ENCODE measurements around the gene SCGB1A1.

Gene SCGB1A1

GRCh38 chr11:62394825-62395538, 23.9 kb upstream of the SCGB1A1 start:
- H3K27ac Mint-ChIP-seq = no peak overlapping the region
- no peaks in the 10 kb centered on the region for H3K36me3 Mint-ChIP-seq (ENCODE audit: low read depth)
- DNase-seq = peak; percentile 80
- H3K27me3 Mint-ChIP-seq (ENCODE audit: low read depth, poor library complexity) = peaks cover 12% of the 10 kb centered on the region
- H3K4me1 Mint-ChIP-seq = peaks cover 46% of the 10 kb centered on the region
- TF ChIP-seq CTCF (IDR thresholded peaks at IDR 0.05) = peak; percentile 73
- H3K4me3 Mint-ChIP-seq = peak overlapping the region; percentile 75
- no peaks in the 10 kb centered on the region for H3K9me3 Mint-ChIP-seq

GRCh38 chr11:62395885-62396551, 22.8 kb upstream of the SCGB1A1 start:
- Mint-ChIP-seq H3K27me3 (ENCODE audit: low read depth, poor library complexity) (peaks cover 12% of the 10 kb centered on the region), H3K36me3 (ENCODE audit: low read depth) (no peaks in the 10 kb centered on the region), H3K4me3 (no peak overlapping the region), H3K27ac (no peak overlapping the region), H3K9me3 (no peaks in the 10 kb centered on the region), H3K4me1 (peaks cover 55% of the 10 kb centered on the region)
- DNase-seq = no peak
- no peak for TF ChIP-seq CTCF (IDR thresholded peaks at IDR 0.05)

GRCh38 chr11:62398011-62398994, 20.5 kb upstream of the SCGB1A1 start:
- no peak overlapping the region for H3K4me3 Mint-ChIP-seq
- no peak for TF ChIP-seq CTCF (IDR thresholded peaks at IDR 0.05)
- no peaks in the 10 kb centered on the region for H3K36me3 Mint-ChIP-seq (ENCODE audit: low read depth)
- no peak overlapping the region for H3K27ac Mint-ChIP-seq
- peaks cover 11% of the 10 kb centered on the region for H3K27me3 Mint-ChIP-seq (ENCODE audit: low read depth, poor library complexity)
- no peaks in the 10 kb centered on the region for H3K9me3 Mint-ChIP-seq
- DNase-seq = peak; percentile 33
- H3K4me1 Mint-ChIP-seq = peaks cover 75% of the 10 kb centered on the region

GRCh38 chr11:62399172-62399877, 19.5 kb upstream of the SCGB1A1 start:
- Mint-ChIP-seq H3K4me3 (peak overlapping the region; percentile 25), H3K9me3 (no peaks in the 10 kb centered on the region), H3K36me3 (ENCODE audit: low read depth) (no peaks in the 10 kb centered on the region), H3K4me1 (peaks cover 74% of the 10 kb centered on the region), H3K27me3 (ENCODE audit: low read depth, poor library complexity) (peaks cover 9% of the 10 kb centered on the region), H3K27ac (no peak overlapping the region)
- DNase-seq = no peak
- TF ChIP-seq CTCF (IDR thresholded peaks at IDR 0.05) = no peak

- TF ChIP-seq CTCF (IDR thresholded peaks at IDR 0.05) = no peak
- Mint-ChIP-seq H3K4me1 (peaks cover 71% of the 10 kb centered on the region), H3K36me3 (ENCODE audit: low read depth) (no peaks in the 10 kb centered on the region), H3K9me3 (no peaks in the 10 kb centered on the region), H3K27me3 (ENCODE audit: low read depth, poor library complexity) (peaks cover 12% of the 10 kb centered on the region), H3K27ac (no peak overlapping the region), H3K4me3 (peak overlapping the region; percentile 25)
- no peak for DNase-seq
Measured at GRCh38 chr11:62399878-62400266, 19.0 kb upstream of the SCGB1A1 start.
